Neural cell (in vitro differentiated cells): ENCODE data around the gene RPRD1A. TPM values are rescaled to one million over a fixed set of nuclear protein-coding genes. Genes with fewer than 3 reads are reported as not detected.

Experiments used
- H2AFZ ChIP-seq: fragments of 200-600, 300-800 bp; sonication (generic), shearing (Covaris generic); 2 replicates; pipeline ENCODE4 v1.6.0; 2014; ENCODE audit warnings: low read depth, mild to moderate bottlenecking, antibody characterized with exemption, low read length, moderate library complexity
- H3F3A ChIP-seq: fragments of 200-600 bp; shearing (Covaris generic); 2 replicates; pipeline ENCODE4 v1.6.1; 2016; ENCODE audit warnings: mild to moderate bottlenecking, moderate library complexity, mixed read lengths, antibody characterized with exemption, low read length; ENCODE audit not compliant: insufficient read depth, poor library complexity, severe bottlenecking
- H3K27ac ChIP-seq: fragments of 200-600, 300-800 bp; sonication (generic), shearing (Covaris generic); 2 replicates; pipeline ENCODE4 v1.5.1; 2014; ENCODE audit warnings: mild to moderate bottlenecking, low read length, moderate library complexity
- H3K27me3 ChIP-seq: fragments of 300-800, 200-600 bp; sonication (generic), shearing (Covaris generic); 2 replicates; pipeline ENCODE4 v1.6.0; 2014; ENCODE audit warnings: mild to moderate bottlenecking, low read depth, low read length, moderate library complexity; ENCODE audit not compliant: insufficient read depth
- H3K36me3 ChIP-seq: fragments of 300-800, 200-600 bp; sonication (generic), shearing (Covaris generic); 2 replicates; pipeline ENCODE4 v1.5.1; 2014; ENCODE audit warnings: mild to moderate bottlenecking, antibody characterized with exemption, low read length, moderate library complexity; ENCODE audit not compliant: insufficient read depth
- H3K4me2 ChIP-seq: fragments of 300-800, 200-600 bp; sonication (generic), shearing (Covaris generic); 2 replicates; pipeline ENCODE4 v1.6.0; 2014; ENCODE audit warnings: mild to moderate bottlenecking, low read length
- H3K4me3 ChIP-seq: fragments of 300-800, 200-600 bp; sonication (generic), shearing (Covaris generic); 2 replicates; pipeline ENCODE4 v1.5.1; 2014; ENCODE audit warnings: mild to moderate bottlenecking, low read length, moderate library complexity
- H3K79me2 ChIP-seq: fragments of 200-600 bp; shearing (Covaris generic); replicated peaks from 2 replicates; pipeline ENCODE4 v1.6.0; 2014; ENCODE audit warnings: mild to moderate bottlenecking, low read length, moderate library complexity; ENCODE audit not compliant: insufficient read depth
- H3K9ac ChIP-seq: fragments of 300-800, 200-600 bp; sonication (generic), shearing (Covaris generic); 2 replicates; pipeline ENCODE4 v1.6.1; 2016; ENCODE audit warnings: mild to moderate bottlenecking, low read length, mixed read lengths
- H3K9me2 ChIP-seq: fragments of 200-600 bp; shearing (Covaris generic); 2 replicates; pipeline ENCODE4 v1.6.1; 2016; ENCODE audit warnings: mild to moderate bottlenecking, low read length, mixed read lengths; ENCODE audit not compliant: insufficient read depth
- H3K9me3 ChIP-seq: fragments of 200-600, 300-800 bp; sonication (generic), shearing (Covaris generic); 2 replicates; pipeline ENCODE4 v1.6.1; 2016; ENCODE audit warnings: mild to moderate bottlenecking, mixed run types, low read length, moderate library complexity, mixed read lengths
- H4K20me1 ChIP-seq: fragments of 200-600 bp; shearing (Covaris generic); 2 replicates; pipeline ENCODE4 v1.6.1; 2016; ENCODE audit warnings: mild to moderate bottlenecking, mixed run types; ENCODE audit not compliant: insufficient read depth
- EP300 ChIP-seq: fragments of 450-650 bp; conservative IDR thresholded peaks from 2 replicates; pipeline ENCODE4 v1.6.1; 2014; ENCODE audit warnings: antibody characterized with exemption, mild to moderate bottlenecking, moderate library complexity; ENCODE audit not compliant: poor library complexity, severe bottlenecking
- EZH2 ChIP-seq: fragments of 200-600, 300-800 bp; shearing (Covaris generic), sonication (generic); IDR thresholded peaks from 2 replicates; pipeline ENCODE4 v1.6.1; 2014; ENCODE audit warnings: antibody characterized with exemption, low read length, borderline replicate concordance, mild to moderate bottlenecking; ENCODE audit not compliant: insufficient read depth, poor library complexity, severe bottlenecking
- MXI1 ChIP-seq: fragments of 450-650 bp; conservative IDR thresholded peaks from 2 replicates; pipeline ENCODE4 v1.6.1; 2014; ENCODE audit warnings: antibody characterized with exemption, mild to moderate bottlenecking; ENCODE audit not compliant: poor library complexity, severe bottlenecking
- POLR2AphosphoS5 ChIP-seq: IDR thresholded peaks from 2 replicates; pipeline ENCODE4 v1.6.1; 2012
- RAD21 ChIP-seq: fragments of 450-650 bp; conservative IDR thresholded peaks from 2 replicates; pipeline ENCODE4 v1.6.1; 2014; ENCODE audit warnings: antibody characterized with exemption, mild to moderate bottlenecking, moderate library complexity
- SMC3 ChIP-seq: fragments of 450-650 bp; conservative IDR thresholded peaks from 2 replicates; pipeline ENCODE4 v1.6.1; 2014; ENCODE audit warnings: antibody characterized with exemption, mild to moderate bottlenecking, moderate library complexity; ENCODE audit not compliant: poor library complexity
- TAF1 ChIP-seq: IDR thresholded peaks from 2 replicates; pipeline ENCODE4 v1.6.1; 2012; ENCODE audit warnings: low read depth
- polyA plus RNA-seq: library from polyadenylated mRNA; depleted of rRNA; stranded (reverse); fragments of >200 nt; gene quantifications from 2 replicates; pipeline ENCODE4 v1.2.3, GENCODE V29; 2014
- TF ChIP-seq, protein P1 (sequence below): IDR thresholded peaks from 2 replicates; pipeline ENCODE4 v1.6.1; 2012; ENCODE audit warnings: borderline replicate concordance
- TF ChIP-seq, protein P2 (sequence below): fragments of 450-650 bp; IDR thresholded peaks from 2 replicates; pipeline ENCODE4 v1.5.1; 2014; ENCODE audit warnings: antibody characterized with exemption, mild to moderate bottlenecking, moderate library complexity; ENCODE audit not compliant: poor library complexity, severe bottlenecking

The RPRD1A gene
- polyA plus RNA-seq, 1 donor from 2014 or later = 129 TPM

- H3K9me2 ChIP-seq = no peaks in the 10 kb centered on the region
- no peak overlapping the region for H3K27ac ChIP-seq
- H3K79me2 ChIP-seq = no peaks in the 10 kb centered on the region
- H3K36me3 ChIP-seq = no peaks in the 10 kb centered on the region
- H3K27me3 ChIP-seq = peaks cover 13% of the 10 kb centered on the region
- no peaks in the 10 kb centered on the region for H3F3A ChIP-seq
- H2AFZ ChIP-seq = peak overlapping the region; percentile 13
- H3K9ac ChIP-seq = peak overlapping the region; percentile 30
- H3K4me2 ChIP-seq = peak overlapping the region; percentile 50
- TF ChIP-seq SMC3 = peak; percentile 90
- TF ChIP-seq EZH2 = no peak
- peak; percentile 75 for TF ChIP-seq RAD21
- TF ChIP-seq TAF1 = no peak
- TF ChIP-seq POLR2AphosphoS5 = no peak
- TF ChIP-seq MXI1 = no peak
- no peak for TF ChIP-seq EP300
- TF ChIP-seq, protein P1, sequence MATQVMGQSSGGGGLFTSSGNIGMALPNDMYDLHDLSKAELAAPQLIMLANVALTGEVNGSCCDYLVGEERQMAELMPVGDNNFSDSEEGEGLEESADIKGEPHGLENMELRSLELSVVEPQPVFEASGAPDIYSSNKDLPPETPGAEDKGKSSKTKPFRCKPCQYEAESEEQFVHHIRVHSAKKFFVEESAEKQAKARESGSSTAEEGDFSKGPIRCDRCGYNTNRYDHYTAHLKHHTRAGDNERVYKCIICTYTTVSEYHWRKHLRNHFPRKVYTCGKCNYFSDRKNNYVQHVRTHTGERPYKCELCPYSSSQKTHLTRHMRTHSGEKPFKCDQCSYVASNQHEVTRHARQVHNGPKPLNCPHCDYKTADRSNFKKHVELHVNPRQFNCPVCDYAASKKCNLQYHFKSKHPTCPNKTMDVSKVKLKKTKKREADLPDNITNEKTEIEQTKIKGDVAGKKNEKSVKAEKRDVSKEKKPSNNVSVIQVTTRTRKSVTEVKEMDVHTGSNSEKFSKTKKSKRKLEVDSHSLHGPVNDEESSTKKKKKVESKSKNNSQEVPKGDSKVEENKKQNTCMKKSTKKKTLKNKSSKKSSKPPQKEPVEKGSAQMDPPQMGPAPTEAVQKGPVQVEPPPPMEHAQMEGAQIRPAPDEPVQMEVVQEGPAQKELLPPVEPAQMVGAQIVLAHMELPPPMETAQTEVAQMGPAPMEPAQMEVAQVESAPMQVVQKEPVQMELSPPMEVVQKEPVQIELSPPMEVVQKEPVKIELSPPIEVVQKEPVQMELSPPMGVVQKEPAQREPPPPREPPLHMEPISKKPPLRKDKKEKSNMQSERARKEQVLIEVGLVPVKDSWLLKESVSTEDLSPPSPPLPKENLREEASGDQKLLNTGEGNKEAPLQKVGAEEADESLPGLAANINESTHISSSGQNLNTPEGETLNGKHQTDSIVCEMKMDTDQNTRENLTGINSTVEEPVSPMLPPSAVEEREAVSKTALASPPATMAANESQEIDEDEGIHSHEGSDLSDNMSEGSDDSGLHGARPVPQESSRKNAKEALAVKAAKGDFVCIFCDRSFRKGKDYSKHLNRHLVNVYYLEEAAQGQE = no peak
- TF ChIP-seq, protein P2, sequence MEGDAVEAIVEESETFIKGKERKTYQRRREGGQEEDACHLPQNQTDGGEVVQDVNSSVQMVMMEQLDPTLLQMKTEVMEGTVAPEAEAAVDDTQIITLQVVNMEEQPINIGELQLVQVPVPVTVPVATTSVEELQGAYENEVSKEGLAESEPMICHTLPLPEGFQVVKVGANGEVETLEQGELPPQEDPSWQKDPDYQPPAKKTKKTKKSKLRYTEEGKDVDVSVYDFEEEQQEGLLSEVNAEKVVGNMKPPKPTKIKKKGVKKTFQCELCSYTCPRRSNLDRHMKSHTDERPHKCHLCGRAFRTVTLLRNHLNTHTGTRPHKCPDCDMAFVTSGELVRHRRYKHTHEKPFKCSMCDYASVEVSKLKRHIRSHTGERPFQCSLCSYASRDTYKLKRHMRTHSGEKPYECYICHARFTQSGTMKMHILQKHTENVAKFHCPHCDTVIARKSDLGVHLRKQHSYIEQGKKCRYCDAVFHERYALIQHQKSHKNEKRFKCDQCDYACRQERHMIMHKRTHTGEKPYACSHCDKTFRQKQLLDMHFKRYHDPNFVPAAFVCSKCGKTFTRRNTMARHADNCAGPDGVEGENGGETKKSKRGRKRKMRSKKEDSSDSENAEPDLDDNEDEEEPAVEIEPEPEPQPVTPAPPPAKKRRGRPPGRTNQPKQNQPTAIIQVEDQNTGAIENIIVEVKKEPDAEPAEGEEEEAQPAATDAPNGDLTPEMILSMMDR = peak; percentile 92
- peak overlapping the region; percentile 75 for H3K4me3 ChIP-seq
- H4K20me1 ChIP-seq = no peaks in the 10 kb centered on the region
- no peaks in the 10 kb centered on the region for H3K9me3 ChIP-seq
Observed at GRCh38 chr18:35949903-35950627, 117.3 kb downstream of the RPRD1A start.

DNA sequence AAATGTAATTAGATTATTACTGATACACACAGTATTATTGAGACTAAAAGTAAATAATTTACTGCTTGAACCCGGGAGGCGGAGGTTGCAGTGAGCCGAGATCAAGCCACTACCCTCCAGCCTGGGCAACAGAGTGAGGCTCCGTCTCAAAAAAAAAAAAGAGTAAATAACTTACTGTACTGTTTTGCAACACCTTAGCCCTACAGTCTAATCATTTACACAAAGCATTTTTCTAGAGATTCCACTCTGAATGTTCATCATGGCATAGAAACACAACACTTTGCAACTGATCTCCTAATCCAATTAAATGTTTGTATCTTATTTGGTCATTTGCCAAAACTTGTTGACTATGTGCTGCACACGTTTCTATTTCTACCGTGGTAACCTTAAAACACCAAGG lies 118.3 kb downstream of the RPRD1A start:
- H3K27me3 ChIP-seq = peaks cover 13% of the 10 kb centered on the region
- H3K9ac ChIP-seq = no peak overlapping the region
- H3K79me2 ChIP-seq = no peaks in the 10 kb centered on the region
- no peaks in the 10 kb centered on the region for H3K9me3 ChIP-seq
- no peak overlapping the region for H2AFZ ChIP-seq
- H3K4me3 ChIP-seq = no peak overlapping the region
- H3K27ac ChIP-seq = no peak overlapping the region
- H4K20me1 ChIP-seq = no peaks in the 10 kb centered on the region
- TF ChIP-seq EZH2 (no peak), SMC3 (no peak), TAF1 (no peak)
- TF ChIP-seq, protein P1 = no peak
- TF ChIP-seq, protein P2 = no peak
- no peak overlapping the region for H3K4me2 ChIP-seq
- no peaks in the 10 kb centered on the region for H3K9me2 ChIP-seq
- H3F3A ChIP-seq = no peaks in the 10 kb centered on the region
- H3K36me3 ChIP-seq = no peaks in the 10 kb centered on the region
